ENCODE measurements around the gene INPP5D. TPM values are rescaled to one million over a fixed set of nuclear protein-coding genes. Genes with fewer than 3 reads are reported as not detected.

The INPP5D gene
- total RNA-seq, 2 experiments from 2014 or later: 108 to 122 TPM

GRCh38 chr2:233081232-233081730 is 21.1 kb downstream of the INPP5D start:
- Mint-ChIP-seq H3K36me3 (ENCODE audit: low read depth) (peaks cover 81% of the 10 kb centered on the region), H3K27ac (peak overlapping the region; percentile 93), H3K4me3 (peak overlapping the region; percentile 67), H3K4me1 (ENCODE audit: low read depth) (peaks cover 86% of the 10 kb centered on the region), H3K9me3 (ENCODE audit: insufficient read depth) (no peaks in the 10 kb centered on the region), H3K27me3 (ENCODE audit: low read depth) (no peaks in the 10 kb centered on the region)
- ChIA-PET POLR2A (interaction anchor here (1.1 to 7.5 kb wide), 3 partner anchors 18 to 530 kb away, joined by 3 to 136 read pairs (median 5); partner anchors contain the start of gene INPP5D), CTCF (interaction anchor here (1.4 to 2.3 kb wide), 4 partner anchors 19 to 170 kb away, joined by 8 to 12 read pairs (median 10); partner anchors contain the start of genes ATG16L1 and INPP5D)
- ATAC-seq: peak; percentile 52
- DNase-seq: peak; percentile 68

GRCh38 chr2:233081731-233082221 is 21.6 kb downstream of the INPP5D start:
- Mint-ChIP-seq H3K9me3 (ENCODE audit: insufficient read depth) (no peaks in the 10 kb centered on the region), H3K4me1 (ENCODE audit: low read depth) (peaks cover 91% of the 10 kb centered on the region), H3K27me3 (ENCODE audit: low read depth) (no peaks in the 10 kb centered on the region), H3K27ac (peak overlapping the region; percentile 93), H3K36me3 (ENCODE audit: low read depth) (peaks cover 85% of the 10 kb centered on the region), H3K4me3 (peak overlapping the region; percentile 67)
- no peak for DNase-seq
- no peak for ATAC-seq
- ChIA-PET POLR2A (interaction anchor here (0.8 to 7.5 kb wide), 4 partner anchors 18 to 531 kb away, joined by 5 to 136 read pairs (median 6); partner anchors contain the start of gene INPP5D), CTCF (interaction anchor here (1.2 to 3.1 kb wide), 8 partner anchors 17 to 186 kb away, joined by 4 to 24 read pairs (median 10); partner anchors contain the start of genes ATG16L1 and INPP5D)

- H3K27me3 Mint-ChIP-seq (ENCODE audit: low read depth): no peaks in the 10 kb centered on the region
- CTCF ChIA-PET: interaction anchor here (1.2 to 3.1 kb wide), 7 partner anchors 17 to 186 kb away, joined by 4 to 24 read pairs (median 9); partner anchors contain the start of genes ATG16L1 and INPP5D
- POLR2A ChIA-PET: interaction anchor here (0.7 to 7.5 kb wide), 5 partner anchors 18 to 531 kb away, joined by 3 to 136 read pairs (median 5); partner anchors contain the start of gene INPP5D
- peak overlapping the region; percentile 67 for H3K4me3 Mint-ChIP-seq
- ATAC-seq (peak; percentile 10), DNase-seq (no peak)
- peaks cover 94% of the 10 kb centered on the region for H3K4me1 Mint-ChIP-seq (ENCODE audit: low read depth)
- peaks cover 88% of the 10 kb centered on the region for H3K36me3 Mint-ChIP-seq (ENCODE audit: low read depth)
- H3K27ac Mint-ChIP-seq: peak overlapping the region; percentile 93
- H3K9me3 Mint-ChIP-seq (ENCODE audit: insufficient read depth): no peaks in the 10 kb centered on the region
Measured at GRCh38 chr2:233082222-233082930, 22.2 kb downstream of the INPP5D start.

GRCh38 chr2:233082931-233083755 is 23.0 kb downstream of the INPP5D start:
- Mint-ChIP-seq H3K27me3 (ENCODE audit: low read depth) (no peaks in the 10 kb centered on the region), H3K9me3 (ENCODE audit: insufficient read depth) (no peaks in the 10 kb centered on the region), H3K4me3 (peak overlapping the region; percentile 71), H3K36me3 (ENCODE audit: low read depth) (peaks cover 90% of the 10 kb centered on the region), H3K4me1 (ENCODE audit: low read depth) (peaks cover 93% of the 10 kb centered on the region), H3K27ac (peak overlapping the region; percentile 93)
- no peak for ATAC-seq
- POLR2A ChIA-PET: interaction anchor here (0.5 to 7.5 kb wide), 6 partner anchors 7 to 185 kb away, joined by 3 to 136 read pairs (median 3); partner anchors contain the start of gene INPP5D
- no peak for DNase-seq
- CTCF ChIA-PET: interaction anchor here (0.9 to 3.1 kb wide), 8 partner anchors 17 to 478 kb away, joined by 3 to 24 read pairs (median 7); partner anchors contain the start of genes ATG16L1 and INPP5D

GRCh38 chr2:233083782-233084181 is 23.6 kb downstream of the INPP5D start:
- ChIA-PET CTCF (interaction anchor here (0.6 to 3.1 kb wide), 8 partner anchors 8 to 479 kb away, joined by 3 to 24 read pairs (median 4); partner anchors contain the start of gene INPP5D), POLR2A (interaction anchor here (0.9 to 7.5 kb wide), 4 partner anchors 8 to 184 kb away, joined by 3 to 136 read pairs (median 3); partner anchors contain the start of gene INPP5D)
- H3K9me3 Mint-ChIP-seq (ENCODE audit: insufficient read depth): no peaks in the 10 kb centered on the region
- peaks cover 91% of the 10 kb centered on the region for H3K4me1 Mint-ChIP-seq (ENCODE audit: low read depth)
- H3K27ac Mint-ChIP-seq: peak overlapping the region; percentile 93
- no peaks in the 10 kb centered on the region for H3K27me3 Mint-ChIP-seq (ENCODE audit: low read depth)
- DNase-seq: no peak
- H3K4me3 Mint-ChIP-seq: peak overlapping the region; percentile 71
- peaks cover 92% of the 10 kb centered on the region for H3K36me3 Mint-ChIP-seq (ENCODE audit: low read depth)
- ATAC-seq: no peak

GRCh38 chr2:233084488-233084887 is 24.3 kb downstream of the INPP5D start:
- DNase-seq (peak; percentile 73), ATAC-seq (peak; percentile 24)
- ChIA-PET POLR2A (interaction anchor here (0.9 to 7.5 kb wide), 4 partner anchors 9 to 183 kb away, joined by 3 to 136 read pairs (median 3); partner anchors contain the start of gene INPP5D), CTCF (interaction anchor here (0.6 to 3.1 kb wide), 6 partner anchors 9 to 479 kb away, joined by 3 to 24 read pairs (median 4); partner anchors contain the start of gene INPP5D)
- no peaks in the 10 kb centered on the region for H3K9me3 Mint-ChIP-seq (ENCODE audit: insufficient read depth)
- peaks cover 84% of the 10 kb centered on the region for H3K4me1 Mint-ChIP-seq (ENCODE audit: low read depth)
- peak overlapping the region; percentile 93 for H3K27ac Mint-ChIP-seq
- H3K4me3 Mint-ChIP-seq: peak overlapping the region; percentile 71
- no peaks in the 10 kb centered on the region for H3K27me3 Mint-ChIP-seq (ENCODE audit: low read depth)
- H3K36me3 Mint-ChIP-seq (ENCODE audit: low read depth): peaks cover 90% of the 10 kb centered on the region

- H3K27ac Mint-ChIP-seq: peak overlapping the region; percentile 93
- no peaks in the 10 kb centered on the region for H3K9me3 Mint-ChIP-seq (ENCODE audit: insufficient read depth)
- H3K4me3 Mint-ChIP-seq: no peak overlapping the region
- no peaks in the 10 kb centered on the region for H3K27me3 Mint-ChIP-seq (ENCODE audit: low read depth)
- DNase-seq (no peak), ATAC-seq (no peak)
- peaks cover 88% of the 10 kb centered on the region for H3K36me3 Mint-ChIP-seq (ENCODE audit: low read depth)
- ChIA-PET CTCF (interaction anchor here (1.0 to 3.1 kb wide), 3 partner anchors 12 to 165 kb away, joined by 4 to 24 read pairs (median 4); partner anchors contain the start of gene INPP5D), POLR2A (interaction anchor here (0.8 to 7.5 kb wide), 3 partner anchors 22 to 45 kb away, joined by 3 to 136 read pairs (median 3); partner anchors contain the start of gene INPP5D)
- H3K4me1 Mint-ChIP-seq (ENCODE audit: low read depth): peaks cover 77% of the 10 kb centered on the region
Measured at GRCh38 chr2:233085037-233085838, 25.1 kb downstream of the INPP5D start.

GRCh38 chr2:233085839-233086150 is 25.7 kb downstream of the INPP5D start:
- Mint-ChIP-seq H3K4me3 (no peak overlapping the region), H3K4me1 (ENCODE audit: low read depth) (peaks cover 71% of the 10 kb centered on the region), H3K27ac (peak overlapping the region; percentile 88), H3K27me3 (ENCODE audit: low read depth) (no peaks in the 10 kb centered on the region), H3K9me3 (ENCODE audit: insufficient read depth) (no peaks in the 10 kb centered on the region), H3K36me3 (ENCODE audit: low read depth) (peaks cover 87% of the 10 kb centered on the region)
- CTCF ChIA-PET: no interaction called here
- ATAC-seq (no peak), DNase-seq (no peak)
- POLR2A ChIA-PET: interaction anchor here (0.8 kb wide), 1 partner anchor 25 kb away, joined by 3 read pairs; no protein-coding TSS in a partner anchor

- peaks cover 78% of the 10 kb centered on the region for H3K36me3 Mint-ChIP-seq (ENCODE audit: low read depth)
- H3K9me3 Mint-ChIP-seq (ENCODE audit: insufficient read depth): no peaks in the 10 kb centered on the region
- H3K27ac Mint-ChIP-seq: peak overlapping the region; percentile 6
- POLR2A ChIA-PET: interaction anchor here (0.6 to 2.5 kb wide), 3 partner anchors 19 to 989 kb away, joined by 3 to 9 read pairs (median 4); no protein-coding TSS in a partner anchor
- CTCF ChIA-PET: no interaction called here
- DNase-seq: no peak
- H3K4me3 Mint-ChIP-seq: no peak overlapping the region
- H3K27me3 Mint-ChIP-seq (ENCODE audit: low read depth): no peaks in the 10 kb centered on the region
- no peak for ATAC-seq
- H3K4me1 Mint-ChIP-seq (ENCODE audit: low read depth): peaks cover 62% of the 10 kb centered on the region
Measured at GRCh38 chr2:233087713-233088112, 27.6 kb downstream of the INPP5D start.

GRCh38 chr2:233088972-233089345 is 28.8 kb downstream of the INPP5D start:
- DNase-seq: no peak
- no peak for ATAC-seq
- CTCF ChIA-PET: interaction anchor here (1.3 kb wide), 1 partner anchor 28 kb away, joined by 6 read pairs; the partner anchor contains the start of gene INPP5D
- no peaks in the 10 kb centered on the region for H3K9me3 Mint-ChIP-seq (ENCODE audit: insufficient read depth)
- no peak overlapping the region for H3K27ac Mint-ChIP-seq
- H3K4me1 Mint-ChIP-seq (ENCODE audit: low read depth): peaks cover 54% of the 10 kb centered on the region
- no peak overlapping the region for H3K4me3 Mint-ChIP-seq
- no peaks in the 10 kb centered on the region for H3K27me3 Mint-ChIP-seq (ENCODE audit: low read depth)
- POLR2A ChIA-PET: no interaction called here
- H3K36me3 Mint-ChIP-seq (ENCODE audit: low read depth): peaks cover 74% of the 10 kb centered on the region
